HG02798 (cell line): Measurements from ENCODE around the gene LSM14B.

Source experiments
- ATAC-seq: cut with Tn5 transposase; IDR thresholded peaks from one replicate; pipeline ENCODE4 v1.9.1; 2021; ENCODE audit warnings: mild to moderate bottlenecking; ENCODE audit not compliant: unreplicated experiment, poor library complexity

Gene LSM14B

DNA sequence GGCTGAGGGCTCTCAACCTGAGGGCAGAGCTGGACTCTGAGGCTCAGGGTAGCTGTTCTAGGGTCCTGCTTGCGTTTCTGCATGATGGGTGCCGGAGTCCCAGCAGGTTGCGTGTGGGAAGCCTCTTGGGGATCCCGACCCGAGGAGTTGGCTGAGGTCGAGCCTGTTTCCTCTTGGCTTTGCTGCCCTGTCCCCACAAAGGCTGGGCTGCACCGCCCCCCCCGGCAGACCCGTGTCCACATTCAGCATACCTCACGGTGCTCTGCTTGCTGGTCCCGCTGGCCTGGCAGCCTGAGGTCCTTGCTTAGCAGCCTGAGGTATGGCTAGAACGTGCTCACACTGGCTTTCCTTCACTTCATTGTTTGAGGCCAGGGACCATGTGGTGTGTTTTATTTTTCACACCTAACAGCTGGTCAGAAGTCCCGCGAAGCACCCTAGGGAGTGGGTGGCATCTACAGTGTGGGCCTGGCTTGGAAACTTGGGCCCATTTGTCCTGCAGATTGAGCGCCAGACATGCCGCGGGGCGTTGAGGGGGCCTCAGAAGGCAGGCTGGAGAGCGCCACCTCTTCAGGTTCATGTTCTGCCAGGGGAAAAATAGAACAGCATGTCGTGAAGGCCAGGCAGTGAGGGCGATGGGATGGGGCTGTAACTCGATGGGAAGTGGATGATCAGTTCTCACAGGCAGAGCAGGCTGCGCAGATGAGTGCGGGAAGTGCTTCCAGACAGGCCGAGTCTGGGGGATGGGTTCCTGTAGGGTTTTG lies 9.5 kb downstream of the LSM14B start:
- no peak for ATAC-seq

DNA sequence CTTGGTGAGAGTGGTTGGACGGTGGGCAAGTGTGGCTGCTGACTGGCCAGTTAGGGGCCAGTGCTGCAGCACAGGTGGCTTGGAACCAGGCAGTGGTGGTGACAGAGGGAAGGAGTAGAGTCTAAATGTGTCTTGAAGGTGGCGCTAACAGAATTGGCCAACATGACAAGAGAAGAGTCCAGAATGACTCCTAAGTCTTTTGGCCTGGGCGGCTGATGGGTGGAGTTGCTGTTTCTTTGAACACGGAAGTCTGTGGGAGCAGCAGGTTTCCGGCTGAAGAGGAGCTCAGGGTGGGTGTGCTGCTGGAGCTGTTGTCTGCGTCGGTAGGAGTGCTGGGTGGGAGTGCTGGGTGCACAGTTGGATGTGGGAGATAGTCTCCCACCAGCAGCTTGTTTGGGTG lies 10.1 kb downstream of the LSM14B start:
- no peak for ATAC-seq

DNA sequence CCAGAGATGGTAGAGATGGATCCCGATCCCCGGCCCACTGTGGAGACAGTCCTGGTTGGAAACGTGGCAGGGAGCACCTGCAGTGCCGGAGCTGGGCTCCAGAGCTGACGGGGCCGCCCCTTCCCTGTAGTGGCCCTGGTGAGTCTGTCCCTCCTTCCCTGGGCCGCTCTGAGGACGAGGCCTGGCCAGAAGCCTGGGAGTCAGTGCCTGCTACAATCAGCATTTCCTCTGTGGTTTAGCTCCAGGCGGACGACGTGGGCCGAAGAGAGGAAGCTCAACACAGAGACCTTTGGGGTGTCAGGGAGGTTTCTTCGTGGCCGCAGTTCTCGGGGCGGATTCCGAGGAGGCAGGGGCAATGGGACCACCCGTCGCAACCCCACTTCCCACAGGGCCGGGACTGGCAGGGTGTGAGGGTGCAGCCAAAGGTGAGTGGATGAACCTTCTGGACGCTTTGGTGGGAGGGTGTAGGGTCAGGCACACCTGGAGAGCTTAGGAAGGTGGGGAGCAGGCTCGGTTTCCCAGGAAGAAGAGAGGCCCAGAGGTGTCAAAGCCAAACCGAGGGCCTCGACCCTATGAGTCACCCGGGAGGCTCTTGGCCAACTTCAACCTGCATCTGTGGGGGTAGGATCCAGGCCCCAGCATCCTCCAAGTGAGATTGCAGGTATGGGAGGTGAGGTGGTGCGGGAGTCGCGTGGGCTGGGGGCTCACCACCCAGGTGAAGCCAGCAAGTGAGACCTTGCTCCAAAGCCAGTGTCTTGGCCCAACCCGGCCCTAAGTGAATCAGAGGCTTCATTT lies 11.0 kb downstream of the LSM14B start:
- ATAC-seq = no peak

DNA sequence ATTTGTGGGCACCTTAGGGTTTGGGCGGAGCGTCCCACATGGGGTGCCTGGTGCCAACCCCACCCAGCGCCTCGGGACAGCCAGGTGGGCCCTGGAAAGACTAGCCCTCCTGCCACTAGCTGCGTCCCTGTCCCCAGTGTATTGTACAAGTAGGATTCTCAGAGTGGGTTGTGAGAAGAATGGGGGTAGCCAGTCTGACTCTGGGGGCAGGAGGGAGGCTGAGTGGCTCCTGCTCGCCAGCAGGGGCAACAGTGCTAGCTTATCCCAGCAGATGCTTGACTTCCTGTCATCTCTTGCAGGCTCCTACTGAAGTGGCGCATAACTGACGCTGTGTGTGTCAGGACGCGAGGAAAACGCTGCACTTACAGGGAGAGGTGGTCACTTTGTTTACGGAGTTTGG lies 11.6 kb downstream of the LSM14B start:
- no peak for ATAC-seq

DNA sequence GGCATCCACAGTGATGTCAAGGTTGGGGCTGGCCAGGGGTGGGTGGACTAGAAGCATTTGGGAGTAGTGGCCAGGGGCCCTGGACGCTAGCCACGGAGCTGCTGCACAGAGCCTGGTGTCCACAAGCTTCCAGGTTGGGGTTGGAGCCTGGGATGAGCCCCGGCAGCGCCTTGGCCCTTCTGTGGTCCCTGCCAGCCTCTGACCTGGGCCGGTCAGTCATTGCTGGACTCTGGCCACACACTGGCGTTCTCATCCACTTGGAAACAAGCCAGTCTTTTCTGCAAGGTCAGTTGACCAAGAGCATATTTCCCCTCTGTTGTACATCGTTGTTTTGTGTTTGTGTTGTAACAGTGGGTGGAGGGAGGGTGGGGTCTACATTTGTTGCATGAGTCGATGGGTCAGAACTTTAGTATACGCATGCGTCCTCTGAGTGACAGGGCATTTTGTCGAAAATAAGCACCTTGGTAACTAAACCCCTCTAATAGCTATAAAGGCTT lies 12.5 kb downstream of the LSM14B start:
- no peak for ATAC-seq

DNA sequence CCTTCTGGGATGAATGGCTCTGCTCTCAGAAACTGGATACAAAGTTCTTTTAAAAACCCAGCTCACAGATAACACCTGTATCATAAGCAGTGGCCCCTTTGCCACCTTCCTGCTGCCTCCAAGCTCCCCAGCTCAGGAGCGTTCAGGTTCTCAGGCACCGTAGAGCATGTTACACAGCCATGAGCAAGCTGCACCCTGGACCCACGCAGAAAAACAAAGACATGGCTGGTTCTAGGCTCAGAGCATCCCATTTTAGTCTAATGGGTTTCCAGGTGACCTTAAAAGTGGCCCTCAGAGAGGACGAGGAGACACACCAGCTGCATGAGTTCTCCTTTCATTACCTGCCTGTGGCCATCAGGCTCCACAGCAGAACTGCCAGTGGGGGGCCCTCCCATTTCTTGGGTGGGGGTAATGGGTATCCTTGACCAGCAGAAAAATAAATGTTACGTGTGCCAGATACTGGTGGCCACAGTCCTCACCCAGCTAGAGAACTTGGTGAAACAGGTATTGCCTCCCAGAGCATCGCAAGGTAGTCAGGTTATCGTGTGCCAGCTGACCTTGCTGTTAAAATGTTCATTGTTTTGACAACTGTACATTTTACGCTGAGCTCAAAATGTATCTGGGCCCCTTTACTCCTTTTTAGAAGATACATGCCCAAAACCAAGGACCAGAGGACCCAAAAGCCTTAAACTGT lies 13.4 kb downstream of the LSM14B start:
- no peak for ATAC-seq

DNA sequence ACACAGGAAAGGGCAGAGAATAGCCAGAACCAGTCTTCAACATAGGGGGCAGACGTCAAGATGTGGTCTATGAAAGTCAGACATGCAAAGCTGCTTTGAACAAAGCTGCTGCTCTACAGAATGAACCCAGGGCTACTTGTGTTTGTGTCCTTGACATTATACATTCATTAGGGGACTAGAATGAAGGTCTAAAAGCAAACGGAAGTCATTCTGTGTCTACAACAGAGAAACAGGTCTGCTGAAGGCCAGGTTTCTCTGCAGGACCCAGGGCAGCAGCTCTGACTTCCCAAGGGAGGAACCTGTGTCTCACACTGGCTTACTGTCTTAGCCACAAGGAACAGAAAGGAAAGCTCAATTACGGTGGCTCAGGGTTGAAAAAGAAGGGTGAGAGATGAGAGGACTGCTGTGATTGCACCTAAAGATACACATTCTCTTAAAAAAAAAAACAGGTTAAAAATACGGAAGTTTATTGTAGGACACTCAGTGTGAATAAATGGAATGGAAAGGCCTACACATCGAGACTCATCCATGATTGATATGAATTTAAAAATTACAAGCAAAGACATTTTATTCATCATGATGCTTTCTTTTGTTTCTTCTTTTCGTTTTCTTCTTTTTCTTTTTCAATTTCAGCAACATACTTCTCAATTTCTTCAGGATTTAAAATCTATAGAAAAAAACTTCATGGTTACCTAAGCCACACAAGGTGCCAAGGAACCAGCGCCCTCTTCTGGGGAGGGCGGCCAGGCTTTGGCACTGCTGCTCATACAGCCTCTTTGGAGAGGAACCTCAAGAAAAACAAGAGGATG lies 14.2 kb downstream of the LSM14B start:
- ATAC-seq = peak; percentile 35

DNA sequence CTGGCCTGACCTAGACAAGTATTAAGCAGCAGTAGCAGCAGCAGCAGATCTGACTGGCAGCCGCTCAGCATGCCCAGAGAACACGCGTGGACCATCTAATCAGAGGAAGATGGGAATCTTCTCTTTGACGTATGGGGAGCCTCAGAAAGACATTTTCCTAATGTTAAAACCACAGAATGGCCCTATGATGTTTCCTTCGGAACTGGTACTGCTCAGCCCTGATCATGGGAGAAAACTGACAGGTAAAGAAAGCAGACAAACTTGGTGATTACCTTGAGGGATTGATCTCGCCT lies 14.8 kb downstream of the LSM14B start:
- ATAC-seq = no peak

DNA sequence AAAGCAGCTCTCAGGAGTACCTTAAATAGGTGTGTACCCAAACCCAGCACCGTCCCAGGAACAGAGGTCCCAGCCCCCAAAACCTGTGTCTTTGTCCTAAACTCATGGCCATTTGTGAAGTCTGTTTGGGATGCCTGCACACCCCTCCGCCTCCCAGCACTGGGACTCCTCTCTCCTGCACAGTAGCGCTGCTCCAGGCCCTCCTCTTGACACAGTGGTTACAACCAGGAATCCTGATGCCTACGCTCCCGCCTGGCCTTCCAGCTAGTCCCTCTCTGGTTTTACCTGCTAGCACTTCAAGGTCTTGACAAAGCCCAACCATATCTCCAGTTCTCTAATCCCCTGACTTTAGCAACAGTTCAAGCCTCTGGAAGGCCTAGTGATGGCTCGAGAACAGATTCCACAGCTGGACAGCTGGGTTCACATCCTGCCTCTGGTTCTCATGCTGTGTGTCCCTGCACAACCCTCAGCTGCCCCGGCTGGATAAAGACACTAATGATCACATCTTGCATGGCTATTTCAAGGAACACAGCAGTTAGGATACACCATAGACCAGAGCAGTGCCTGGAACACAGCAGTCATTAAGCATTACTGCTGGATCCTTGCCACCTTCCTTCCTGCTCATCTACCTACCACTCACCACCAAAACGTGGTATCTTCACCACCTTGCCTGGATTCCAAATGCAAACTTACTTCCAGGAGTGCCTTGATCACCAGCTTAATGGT lies 15.4 kb downstream of the LSM14B start:
- no peak for ATAC-seq

DNA sequence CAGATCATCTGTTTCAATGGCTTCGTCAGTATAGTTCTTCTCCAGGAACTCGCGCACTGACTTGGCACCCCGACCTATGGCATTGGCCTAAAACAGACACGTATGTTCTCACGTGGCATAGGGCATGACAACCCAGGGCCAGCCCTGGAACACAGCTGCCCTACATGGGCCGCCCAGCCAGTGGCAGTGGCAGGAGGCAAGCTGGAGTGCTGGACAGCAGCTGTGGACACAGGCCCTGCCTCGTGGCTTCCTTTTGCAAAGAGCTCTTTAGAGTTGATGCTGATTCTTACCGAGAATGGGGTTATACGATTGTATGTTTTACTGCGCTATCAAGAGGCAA lies 15.9 kb downstream of the LSM14B start:
- ATAC-seq = no peak

DNA sequence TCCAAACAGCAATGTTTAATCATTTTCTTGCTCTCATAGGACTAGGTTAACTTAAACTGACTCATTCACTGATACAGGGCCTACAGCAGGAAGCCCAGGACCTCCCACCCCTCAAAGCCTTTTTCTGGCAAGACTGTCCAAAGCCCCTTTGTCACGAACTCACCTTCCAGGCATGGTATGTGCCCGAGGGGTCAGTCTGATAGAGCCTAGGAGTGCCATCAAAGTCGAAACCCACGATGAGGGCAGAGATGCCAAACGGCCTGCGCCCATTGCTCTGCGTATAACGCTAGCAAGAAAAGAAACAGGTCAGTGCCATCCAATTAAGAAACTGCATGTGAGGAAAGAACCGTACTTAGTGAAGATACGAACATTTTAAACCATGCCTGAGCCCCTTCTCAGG lies 16.6 kb downstream of the LSM14B start:
- ATAC-seq = no peak

DNA sequence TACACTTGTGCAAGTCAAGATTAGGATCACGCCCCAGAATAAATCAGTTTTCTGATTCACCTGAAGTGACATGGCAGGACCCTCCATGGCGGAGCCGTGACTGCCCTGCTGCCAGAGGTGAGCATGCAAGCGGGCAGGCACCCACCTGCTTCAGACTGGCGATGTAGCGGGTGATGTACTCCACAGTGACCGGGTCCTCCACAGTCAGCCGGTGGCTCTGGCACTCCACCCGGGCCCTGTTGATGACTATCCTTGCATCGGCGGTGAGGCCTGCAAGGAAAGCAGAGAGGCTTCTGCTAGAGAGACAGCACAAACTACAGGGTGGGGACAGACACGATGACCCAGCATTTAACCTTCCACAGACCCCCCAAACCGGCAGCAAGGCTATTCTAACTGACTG lies 17.4 kb downstream of the LSM14B start:
- ATAC-seq = no peak

DNA sequence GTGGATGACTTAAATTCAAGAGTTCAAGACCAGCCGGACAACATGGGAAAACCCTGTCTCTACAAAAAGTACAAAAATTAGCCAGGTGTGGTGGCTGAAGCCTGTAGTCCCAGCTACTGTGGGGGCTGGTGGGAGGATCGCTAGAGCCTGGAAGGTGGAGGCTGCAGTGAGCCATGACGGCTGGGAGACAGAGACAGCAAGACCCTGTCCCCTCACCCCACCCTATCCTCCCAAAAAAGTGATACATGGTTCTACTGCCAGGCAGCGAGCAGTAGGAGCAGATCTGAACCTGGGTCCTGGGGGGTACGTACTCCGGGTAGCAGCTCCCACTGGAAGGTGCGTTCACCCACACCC lies 18.7 kb downstream of the LSM14B start:
- ATAC-seq = no peak

DNA sequence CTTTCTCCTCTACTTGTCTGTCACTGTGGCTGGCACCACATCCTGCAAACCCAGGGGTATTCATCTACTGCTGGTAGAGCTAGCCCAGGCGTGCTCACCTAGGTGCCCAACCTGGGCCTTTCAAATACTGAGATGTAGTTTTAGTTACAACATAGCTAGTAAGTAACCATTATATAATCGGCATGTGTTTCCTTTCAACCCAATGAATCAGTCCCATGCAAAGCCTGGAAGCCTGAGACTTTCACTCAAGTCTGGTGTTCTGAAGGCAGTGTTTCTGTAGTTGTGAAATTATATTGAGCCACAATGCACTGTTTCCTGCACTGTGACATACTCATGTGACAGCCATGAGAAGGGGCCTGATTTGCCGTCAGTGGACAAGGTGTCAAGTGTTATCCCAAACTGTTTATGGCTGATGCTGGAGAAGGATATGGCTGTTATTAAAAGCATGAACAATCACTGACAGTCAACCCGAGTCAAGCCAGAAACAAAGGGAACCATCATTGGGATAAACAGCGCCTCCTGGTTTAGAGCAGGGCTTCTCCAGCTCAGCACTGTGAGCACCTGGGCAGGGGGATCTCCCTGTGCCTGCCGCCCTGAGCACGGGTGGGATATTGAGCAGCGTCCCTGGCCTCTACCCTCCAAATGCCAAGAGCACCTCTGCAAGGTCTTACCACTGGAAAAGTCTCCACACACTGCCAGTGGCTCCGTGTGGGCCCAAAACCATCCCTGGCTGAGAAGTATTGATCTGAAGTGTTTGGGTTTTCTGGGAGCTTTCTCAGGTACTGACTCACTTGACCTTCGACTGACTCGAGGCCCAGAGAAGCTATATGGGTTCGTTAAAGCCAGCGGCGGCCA lies 19.3 kb downstream of the LSM14B start:
- ATAC-seq = no peak

DNA sequence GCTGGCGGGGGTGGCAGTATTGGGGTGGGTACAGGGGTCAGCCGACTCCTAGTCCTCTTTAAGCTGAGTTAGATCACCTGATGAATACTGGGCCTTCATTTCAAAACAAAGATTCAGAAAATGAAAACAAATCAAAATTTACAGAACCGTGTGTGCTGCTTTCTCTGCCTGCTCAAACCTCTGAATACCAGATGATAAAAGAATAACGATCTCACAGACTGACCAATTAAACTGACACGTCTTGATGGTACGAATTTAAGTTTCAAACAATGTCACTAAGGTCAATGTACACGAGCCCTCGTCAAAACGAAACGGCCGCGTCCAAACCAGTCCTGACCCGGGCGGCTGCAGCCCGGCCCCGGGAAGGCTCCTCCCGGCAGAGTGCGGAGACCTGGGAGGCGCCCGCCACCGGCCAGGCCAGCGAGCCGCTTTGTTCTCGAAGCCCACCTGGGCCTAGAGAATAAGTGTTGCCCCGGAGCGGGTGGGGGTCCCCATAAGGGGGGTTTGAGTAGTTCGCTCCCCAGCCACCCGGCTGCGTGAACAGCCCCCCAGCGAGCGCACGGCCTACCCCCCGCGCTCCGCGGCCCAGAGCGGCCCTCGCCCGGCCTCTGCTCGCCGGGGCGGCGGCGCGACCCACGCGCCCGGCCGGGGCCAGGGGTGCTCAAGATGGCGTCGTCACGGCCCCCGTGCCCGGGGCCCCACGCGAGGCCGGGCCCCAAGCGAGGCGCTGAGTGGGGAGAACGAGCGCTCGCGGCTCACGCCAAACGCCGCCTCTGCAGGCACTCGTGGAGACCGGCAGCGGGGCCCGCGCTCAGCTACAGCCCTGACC lies 20.2 kb downstream of the LSM14B start:
- ATAC-seq = peak; percentile 17

DNA sequence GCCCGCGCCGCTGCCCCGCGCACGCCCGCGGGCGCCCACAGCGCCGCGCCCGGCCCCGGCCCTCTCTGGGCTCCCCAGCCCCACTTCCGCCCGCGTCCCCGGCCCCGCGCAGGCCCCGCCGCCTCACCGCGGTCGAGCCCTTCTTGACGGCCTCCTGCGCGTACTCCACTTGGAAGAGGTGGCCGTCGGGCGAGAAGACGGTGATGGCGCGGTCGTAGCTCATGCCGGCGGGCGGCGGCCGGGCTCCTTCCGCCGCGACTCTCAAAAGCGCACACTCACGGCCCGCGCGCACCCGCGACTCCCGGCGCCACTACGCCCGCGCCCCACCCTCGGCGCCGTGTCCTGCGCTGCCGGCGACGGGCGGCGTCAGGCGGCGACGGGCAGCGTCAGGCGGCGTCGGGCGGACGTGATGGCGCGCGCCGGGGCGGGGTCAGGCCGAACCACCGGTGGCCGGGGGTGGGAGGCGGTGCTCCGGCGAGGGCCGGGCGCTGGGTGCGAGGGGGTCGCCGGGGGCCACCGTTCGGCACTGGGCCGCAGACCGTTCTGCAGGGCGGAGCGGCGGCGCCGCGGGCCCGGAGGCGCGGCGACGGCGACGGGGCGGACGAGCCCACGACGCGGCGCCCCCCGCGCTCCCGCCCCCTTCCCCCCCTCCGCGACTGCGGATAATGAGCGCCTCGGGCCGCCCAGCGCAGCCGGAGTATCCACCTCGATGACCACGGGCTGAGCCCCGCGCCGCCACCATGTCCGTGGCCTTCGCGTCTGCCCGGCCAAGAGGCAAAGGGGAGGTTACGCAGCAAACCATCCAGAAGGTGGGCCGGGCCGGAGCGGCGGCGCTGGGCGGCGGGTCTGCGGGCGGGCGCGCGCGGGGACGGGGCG lies 21.0 kb downstream of the LSM14B start, which contains the start of the genes PSMA7 and SS18L1:
Gene PSMA7, minus strand, starts transcription at position 314 of the 876 bp plus-strand sequence. Its CDS starts 91 bp downstream, at position 223.
Gene SS18L1, plus strand, starts transcription at position 689 of the 876 bp plus-strand sequence. Its CDS starts 52 bp downstream, at position 741.
- peak; percentile 77 for ATAC-seq
